HG02885 (cell line): ENCODE measurements around the gene ANXA6.

Source experiments
- ATAC-seq: cut with Tn5 transposase; IDR thresholded peaks from one replicate; pipeline ENCODE4 v1.9.1; 2021; ENCODE audit warnings: mild to moderate bottlenecking; ENCODE audit not compliant: unreplicated experiment, poor library complexity

ANXA6 gene

DNA sequence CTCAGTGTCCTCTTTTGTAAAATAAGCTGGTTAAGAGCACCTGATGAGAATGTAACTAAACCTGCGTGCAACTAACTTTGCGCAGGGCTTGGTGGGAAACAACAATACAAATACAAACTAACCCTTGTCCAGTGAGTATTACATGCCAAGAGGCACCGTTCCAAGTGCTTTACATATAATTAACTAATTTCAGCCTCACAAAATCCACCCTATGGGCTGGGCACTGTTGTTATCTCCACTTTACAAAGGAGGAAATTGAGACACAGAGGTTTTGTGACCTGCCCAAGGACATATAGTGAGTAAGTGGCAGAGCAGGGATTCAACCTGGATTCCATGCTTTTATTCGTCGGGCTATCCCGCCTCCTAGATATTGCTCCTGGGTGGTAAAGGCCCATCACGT is 50.5 kb downstream of the ANXA6 start:
- no peak for ATAC-seq

DNA sequence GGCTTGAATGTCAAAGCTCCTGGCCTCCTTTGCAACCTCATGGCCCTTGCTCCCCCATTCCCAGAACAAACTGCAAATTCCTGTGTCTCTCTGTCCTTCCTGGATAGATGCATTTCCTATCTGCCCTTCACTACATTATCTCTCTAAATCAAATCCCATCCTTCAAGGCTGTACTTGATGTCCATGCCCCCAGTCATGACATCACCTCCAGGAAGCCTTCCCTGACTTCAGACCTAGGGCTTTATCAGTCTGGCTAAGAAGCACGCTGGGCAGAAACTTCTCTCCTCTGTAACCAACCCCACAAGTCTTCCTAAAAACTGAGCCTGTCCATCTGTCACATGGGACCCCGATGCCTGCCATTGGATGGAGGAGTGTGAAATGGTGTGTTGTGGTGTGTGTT is 51.1 kb downstream of the ANXA6 start:
- no peak for ATAC-seq

DNA sequence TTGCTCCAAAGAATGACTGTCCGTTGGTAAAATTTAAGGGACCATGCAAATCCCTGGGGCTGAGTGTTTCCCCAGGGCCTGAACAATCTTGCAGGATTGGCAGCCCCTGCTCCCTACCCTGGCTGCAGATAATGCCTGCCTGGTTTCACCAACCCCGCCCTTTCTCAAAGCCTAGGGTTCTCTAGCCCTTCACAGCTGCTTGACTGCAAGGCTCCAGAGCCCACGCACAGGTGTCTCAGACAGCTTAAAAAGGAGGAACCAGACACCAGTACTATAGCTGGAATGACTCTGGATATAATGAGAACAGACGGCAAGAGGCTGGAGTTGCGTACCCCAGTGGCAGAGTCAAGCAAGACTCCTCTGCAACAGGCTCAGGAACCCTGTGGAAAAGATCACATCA is 51.5 kb downstream of the ANXA6 start:
- no peak for ATAC-seq

DNA sequence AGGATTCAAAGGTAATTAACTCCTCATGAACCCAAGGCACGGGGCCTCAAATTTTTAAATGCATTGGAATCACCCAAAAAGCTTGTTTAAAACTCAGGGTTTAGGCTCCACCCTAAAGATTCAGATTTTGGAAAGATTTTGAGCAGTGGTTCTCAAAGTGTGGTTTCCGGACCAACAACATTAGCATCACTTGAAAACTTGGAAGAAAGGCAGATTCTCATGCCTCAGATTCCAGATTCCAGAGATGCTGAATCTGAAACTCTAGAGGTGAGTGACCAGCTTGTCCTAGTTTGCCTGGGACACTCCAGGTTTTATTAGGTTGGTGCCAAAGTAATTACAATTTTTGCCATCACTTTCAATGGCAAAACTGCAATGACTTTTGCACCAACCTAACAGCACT is 52.0 kb downstream of the ANXA6 start:
- no peak for ATAC-seq

DNA sequence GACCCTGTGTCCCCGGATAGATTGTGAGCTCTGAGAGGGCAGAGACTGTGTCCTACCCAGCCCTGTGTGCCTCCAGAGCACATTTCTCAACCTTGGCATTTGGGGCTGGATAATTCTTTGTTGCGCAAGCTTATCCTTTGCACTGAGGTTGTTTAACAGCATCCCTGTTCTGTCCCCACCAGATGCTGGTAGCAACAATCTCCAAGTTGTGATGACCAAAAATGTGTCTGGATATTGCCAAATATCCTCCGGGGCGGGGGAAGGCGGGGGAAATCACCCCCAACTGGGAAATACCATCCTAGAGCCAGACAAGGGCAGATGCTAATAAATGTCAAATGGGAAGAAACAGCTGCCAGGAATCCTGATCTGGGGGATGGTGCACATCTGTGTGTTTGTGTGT is 52.8 kb downstream of the ANXA6 start:
- no peak for ATAC-seq

DNA sequence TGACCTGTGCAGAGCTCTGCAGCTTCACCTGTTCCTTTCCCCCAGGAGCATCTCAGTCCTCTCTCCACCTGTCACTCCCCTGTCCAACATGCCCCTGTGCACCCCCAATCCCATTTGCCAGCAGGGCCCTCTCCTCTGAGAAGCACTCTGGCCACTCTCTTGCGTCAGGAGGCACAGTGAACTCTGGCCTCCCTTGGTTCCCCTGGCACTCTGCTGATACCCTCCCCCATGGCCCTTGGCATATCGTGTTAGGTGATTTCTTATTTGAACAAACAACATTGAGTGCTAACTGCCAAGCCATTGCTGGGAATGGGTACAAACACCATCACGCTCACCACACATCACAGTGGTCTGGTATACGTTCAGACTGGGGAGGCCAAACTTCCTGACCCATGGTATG is 55.8 kb downstream of the ANXA6 start:
- no peak for ATAC-seq

DNA sequence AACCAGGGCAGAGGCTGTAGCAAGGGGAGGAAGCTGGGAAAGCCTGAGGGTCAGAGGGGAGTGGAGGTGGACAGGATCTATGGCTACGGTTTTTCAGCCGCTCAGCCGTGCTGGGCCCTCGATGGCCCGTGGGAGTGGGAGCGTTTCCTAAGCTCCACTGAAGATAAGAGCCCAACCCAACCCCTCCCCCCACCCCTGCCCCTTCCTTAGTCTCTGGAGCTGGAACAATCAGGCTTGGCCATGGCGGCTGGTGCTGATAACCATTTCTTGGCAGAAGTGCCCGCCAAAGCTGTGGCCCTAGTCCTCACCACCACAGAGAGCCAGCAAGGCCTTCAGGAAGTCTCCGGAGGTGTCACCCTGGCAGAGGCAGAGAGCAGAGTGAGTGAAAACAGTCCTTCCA is 56.4 kb downstream of the ANXA6 start:
- ATAC-seq, result no peak

DNA sequence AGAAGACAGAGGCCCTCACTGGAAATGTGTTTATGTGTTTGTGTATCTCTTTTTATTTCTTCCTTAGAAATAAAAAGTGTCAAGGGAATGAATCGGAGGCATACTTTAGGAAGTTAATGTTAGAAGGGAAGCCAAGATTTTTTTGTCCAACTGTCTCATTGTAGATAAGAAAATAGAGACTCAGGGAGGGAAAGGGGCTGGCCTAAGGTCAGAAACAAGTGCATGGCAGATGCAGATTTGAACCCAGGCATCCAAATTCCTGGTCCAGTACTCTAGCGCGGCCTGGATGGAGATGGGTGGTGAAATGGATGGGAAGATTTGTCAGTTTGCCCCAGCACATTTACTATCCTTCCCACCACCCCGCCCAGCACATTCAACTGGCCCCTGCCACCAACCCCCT is 56.9 kb downstream of the ANXA6 start:
- no peak for ATAC-seq

DNA sequence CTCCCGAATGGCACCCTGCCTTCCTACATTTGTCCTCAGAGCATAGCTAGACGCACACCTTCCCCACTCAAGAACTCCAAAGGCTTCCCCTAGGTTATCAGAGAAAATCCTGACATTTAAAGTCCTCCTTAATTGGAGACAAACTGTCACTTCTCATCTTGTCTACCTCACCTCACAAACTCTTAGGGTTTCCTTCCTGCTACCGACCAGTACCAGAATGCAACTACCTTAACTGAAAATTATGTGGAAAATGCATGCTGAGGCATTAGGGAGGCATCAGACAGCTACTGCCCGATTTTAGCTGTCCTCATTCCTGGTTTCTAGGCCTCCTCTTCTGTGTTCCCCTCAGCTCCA is 58.8 kb downstream of the ANXA6 start:
- ATAC-seq, result no peak

DNA sequence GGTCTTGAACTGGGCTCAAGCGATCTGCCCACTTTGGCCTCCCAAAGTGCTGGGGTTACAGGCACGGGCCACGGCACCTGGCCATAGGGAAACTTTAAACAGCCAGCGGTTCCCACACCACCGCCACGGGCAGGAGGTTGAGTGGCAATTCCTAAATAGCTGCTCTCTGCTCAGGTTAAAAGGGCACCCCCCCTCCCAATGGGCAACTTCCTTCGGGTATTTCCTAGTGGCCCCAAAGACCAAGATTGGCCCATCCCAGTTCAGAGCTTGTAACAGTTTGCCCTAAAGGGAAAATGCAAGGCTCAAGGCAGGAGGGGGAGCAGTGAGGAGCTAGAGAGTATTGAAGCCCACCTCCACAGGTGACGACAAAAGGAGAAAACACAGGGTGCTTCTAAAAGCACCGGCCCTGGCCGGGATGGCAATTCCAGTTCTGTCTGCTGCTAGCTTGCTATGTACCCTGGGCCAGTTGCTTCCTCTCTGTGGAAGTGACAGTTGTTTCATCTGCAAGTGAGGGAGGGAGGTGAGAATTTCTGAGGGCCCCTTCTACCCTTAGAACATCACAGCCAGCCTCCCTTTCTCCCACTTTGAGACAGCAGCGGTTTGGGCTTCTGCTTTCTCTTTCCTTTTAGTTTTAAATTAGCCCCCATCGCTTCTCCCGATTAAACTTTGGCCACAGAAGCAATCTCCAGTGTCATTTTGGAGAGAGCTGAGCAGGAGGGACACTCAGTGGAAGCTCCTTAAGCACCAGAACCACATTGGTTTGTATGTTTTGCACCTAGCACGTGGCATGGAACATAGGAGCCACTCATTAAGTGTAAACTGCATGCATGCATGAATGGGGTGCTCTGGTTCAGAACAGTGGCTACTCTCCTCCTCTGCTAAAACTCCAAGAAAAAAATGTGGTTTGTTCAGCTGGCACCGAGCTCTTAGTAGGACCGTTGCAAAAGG is 59.5 kb downstream of the ANXA6 start:
- peak; percentile 58 for ATAC-seq

DNA sequence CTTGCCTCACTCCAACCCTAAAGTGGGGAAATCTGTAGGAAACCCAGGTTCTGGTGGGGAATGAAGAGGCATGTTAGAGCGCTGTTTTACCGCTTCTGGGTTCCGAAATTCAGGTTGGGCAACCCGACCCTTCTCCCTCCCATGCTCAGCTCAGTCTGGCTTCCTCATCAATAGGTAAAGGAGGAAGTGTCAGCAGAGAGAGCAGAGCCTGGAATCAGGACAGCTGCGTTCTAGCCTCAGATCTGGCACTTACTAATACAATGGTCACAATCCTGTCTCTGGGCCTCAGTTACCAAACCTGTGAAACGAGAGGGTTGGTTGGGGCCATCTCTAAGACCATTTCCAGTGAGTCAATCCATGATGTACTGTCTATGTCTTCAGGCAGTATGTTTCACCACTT is 60.5 kb downstream of the ANXA6 start:
- no peak for ATAC-seq

DNA sequence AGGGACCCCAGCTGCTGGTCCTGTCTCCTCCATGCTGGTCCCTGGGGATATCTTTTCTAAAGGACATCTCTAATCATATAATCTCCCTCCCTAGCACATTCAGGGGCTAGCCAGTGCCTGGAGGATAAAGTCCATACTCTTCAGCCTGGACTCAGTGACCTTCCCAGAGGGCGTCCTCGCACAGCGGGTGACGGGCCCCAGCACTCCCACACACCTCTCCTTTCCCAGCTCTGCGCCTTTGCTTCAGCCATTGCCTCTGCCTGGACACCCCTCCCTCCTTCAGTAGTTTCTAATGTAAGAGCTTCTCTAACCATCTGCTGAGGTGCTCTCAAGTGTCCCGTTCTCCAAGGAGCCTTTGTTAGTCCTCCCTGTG is 61.6 kb downstream of the ANXA6 start:
- ATAC-seq, result no peak

DNA sequence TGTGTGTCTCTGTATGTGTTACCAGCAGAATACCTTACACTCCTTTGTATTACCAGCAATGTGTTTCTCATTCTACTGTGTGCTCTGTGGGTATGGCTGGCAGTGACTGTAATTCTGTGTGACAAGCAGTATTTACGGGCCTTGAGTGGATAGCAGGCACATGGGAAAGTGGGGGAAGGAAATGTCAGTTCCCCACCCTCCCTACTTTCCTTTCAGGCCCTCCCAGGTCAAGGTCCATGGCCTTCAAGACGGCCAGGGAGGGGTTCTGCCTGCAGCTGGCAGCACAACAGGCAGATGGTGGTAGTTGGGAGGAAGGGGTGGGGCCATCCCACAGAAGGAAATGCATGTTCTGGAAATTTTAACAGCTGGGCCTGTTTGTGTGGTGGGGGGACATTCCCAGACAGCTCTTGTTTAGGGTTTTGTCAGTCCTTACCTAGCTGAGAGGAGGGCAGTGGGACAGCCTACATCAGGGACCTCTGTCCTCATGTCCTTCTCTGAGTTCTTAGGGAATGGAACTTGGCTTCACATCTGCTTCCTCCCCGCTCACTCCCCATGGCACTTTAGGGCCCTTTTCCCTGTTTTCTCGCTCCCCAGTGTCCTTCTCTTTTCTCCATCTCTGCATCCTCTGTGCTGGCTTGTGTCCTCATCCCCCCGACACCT is 62.1 kb downstream of the ANXA6 start:
- ATAC-seq, result no peak

DNA sequence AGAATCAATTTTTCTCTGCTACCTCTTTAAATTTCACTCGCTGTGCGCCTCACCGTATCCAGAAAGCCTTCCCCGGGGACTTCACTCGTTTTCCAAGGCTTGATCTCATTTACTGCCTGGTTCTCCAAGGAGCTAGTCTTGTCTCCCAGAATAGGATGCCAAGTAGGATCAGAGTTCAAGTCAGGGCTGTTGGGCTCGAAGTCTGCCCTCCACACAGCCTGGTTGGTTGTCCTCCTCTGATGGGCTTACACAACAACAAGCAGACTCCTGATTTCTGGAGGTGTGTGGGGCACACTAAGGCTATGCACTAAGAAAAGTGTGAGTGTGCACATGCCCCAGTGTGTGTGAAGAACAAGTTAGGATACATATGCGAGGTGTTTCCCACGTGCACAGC is 62.7 kb downstream of the ANXA6 start:
- ATAC-seq, result no peak

DNA sequence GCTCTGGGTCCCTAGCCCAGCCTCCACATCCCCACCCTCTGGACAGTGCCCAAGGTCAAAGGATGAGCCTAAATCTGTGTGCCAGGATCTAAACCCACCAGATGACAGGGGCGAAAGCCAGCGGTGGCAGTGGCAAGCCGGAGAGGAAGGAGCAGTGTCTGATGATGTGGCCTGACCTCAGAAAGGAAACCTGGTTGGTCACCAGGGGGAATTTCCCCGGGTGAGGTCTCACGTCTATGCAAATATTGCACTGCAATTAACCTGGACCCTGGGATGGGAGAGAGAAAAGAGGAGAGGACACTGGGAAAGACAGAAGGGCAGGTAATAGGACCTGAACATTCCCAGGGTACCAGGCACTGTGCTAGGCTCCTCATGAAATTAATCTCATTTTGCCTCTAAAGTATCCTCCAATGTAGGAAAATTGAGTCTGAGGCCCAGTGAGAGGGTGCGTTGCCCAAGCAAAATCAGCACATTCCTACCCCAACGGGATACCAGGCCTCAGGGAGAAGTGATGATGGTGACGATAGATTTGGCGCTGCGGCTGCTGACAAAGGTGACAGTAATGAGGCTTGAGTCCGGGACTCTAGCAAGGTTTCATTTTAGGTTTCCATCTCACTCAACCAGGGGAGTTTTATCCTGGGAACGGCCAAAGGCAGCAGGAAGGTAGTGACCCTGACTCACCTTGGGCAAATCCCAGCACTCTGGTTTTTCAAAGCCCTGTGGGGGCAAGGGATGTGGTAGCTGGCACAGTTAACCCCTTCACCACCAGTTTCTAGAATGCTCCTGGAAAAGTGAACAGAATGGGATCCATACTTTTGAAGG is 63.3 kb downstream of the ANXA6 start:
- ATAC-seq, result peak; percentile 80

DNA sequence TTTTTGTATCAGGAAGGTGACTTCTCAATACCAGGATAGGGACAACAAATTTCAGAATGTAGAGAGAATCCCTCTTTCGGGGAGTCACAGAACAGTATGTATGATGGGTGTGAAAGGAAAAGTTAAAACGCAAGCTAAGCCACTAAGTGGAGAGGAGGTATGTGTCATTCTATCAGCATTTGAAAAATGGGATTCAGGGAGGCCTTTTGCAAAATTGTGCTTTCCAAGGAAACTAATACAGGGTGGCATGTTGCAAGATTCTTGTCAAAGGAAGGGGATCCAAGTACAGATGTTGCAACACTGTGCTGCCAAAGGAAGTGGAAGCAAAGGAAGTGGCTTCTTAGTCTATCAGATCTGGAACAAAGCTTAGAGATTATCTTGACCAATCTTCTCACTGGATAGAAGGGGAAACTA is 64.1 kb downstream of the ANXA6 start:
- peak; percentile 12 for ATAC-seq

DNA sequence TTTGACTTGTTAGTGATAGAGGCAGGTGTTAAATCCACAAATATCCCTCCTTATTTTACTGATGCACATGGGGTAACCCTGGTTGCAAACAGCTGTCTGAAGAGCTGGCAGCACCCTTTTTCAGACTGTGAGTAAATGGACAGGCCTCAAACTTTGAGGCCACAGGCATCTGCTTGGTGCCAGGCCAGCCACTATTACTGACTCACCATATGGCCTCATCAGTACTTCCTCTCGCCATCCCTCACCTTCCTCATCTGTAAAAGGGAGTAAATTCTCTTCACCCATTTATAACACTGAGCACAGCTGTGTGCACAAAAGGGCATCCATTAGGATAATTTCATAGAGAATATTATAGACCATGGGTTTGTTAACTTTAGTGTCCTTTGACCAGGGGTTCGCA is 64.8 kb downstream of the ANXA6 start:
- ATAC-seq, result no peak

DNA sequence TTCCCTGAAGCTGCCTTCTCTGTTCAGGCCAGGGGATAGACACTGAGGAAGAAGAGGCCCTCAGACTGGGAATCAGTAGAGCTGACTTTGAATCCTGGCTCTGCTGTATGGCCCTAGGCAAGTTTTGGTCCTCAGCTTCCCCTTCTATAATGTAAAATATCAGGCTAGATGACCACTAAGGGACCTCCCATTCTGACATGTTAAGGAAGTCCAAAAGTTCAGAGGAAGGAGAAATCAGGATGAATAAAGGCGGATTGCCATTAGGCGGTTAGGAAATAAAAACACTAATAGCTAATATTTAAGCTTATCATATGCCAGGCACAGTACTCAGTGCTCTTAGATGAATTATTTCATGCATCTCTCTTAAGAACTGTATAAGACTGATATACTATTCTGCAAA is 67.9 kb downstream of the ANXA6 start:
- no peak for ATAC-seq

DNA sequence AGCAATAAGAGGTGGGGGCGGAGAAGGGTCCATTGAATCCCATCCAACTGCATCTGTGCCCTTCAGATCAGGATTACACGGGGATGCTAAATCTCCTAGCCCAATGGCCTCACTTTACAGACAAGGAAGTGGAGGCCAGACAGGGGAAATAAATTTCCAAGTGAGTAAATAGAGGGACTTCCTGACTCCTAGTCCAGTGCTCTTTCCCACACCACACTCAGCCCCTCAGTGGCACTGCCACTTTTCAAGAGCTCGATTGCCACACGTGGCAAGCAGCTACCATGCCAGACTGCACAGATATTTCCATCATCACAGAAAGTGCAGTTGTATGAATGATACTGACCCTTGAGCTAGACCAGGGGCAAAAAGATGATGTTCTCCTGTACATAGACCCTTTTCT is 68.6 kb downstream of the ANXA6 start:
- ATAC-seq, result no peak

DNA sequence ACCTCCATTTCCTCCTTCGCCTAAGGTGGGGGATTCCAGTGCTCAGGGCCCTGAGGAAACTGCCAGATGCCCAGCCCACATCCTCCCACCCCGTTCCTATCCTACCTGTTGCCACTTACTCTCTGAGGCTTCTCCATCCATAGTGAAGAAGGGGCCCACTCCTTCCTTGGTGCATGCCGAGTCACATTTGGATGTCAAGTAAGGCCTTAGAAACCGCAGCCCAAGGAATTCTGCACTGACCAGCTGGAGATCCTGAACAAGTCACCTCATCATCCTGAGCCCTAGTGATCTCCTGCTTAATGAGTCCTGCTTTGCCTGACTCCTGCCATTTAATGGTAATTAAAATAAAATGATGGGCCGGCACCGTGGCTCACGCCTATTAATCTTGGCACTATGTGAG is 70.1 kb downstream of the ANXA6 start:
- no peak for ATAC-seq

DNA sequence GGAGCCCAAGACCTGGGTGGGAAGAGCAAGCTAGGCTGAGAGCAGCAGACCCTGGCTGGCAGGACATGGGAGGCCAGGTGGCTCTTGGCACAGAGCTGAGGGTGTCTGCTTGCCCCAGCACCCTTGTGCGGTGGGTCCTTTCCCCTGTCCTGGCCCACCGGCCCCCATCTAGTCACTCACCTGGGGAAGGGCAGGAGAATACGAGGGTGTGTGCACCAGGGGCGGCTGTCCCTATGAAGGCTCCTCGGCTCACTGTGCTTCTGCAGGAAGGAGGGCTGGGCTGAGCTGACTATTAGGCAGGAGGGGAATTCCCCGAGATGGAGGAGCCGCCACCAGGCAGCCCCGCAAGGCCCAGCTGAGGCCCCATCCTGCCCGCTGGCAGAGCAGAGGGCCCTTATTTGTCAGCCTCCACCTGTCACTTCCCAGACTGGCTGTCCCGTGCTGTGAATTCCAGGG is 70.6 kb downstream of the ANXA6 start:
- peak; percentile 81 for ATAC-seq
